IMR-90 (cell line): ENCODE measurements around the gene PRKD1. TPM values are rescaled to one million over a fixed set of nuclear protein-coding genes. Genes with fewer than 3 reads are reported as not detected.

ENCODE experiments used
- ATAC-seq: fragments of 200-7000 bp; cut with Tn5 transposase; 2 replicates; pipeline ENCODE4 v1.9.1; 2020; ENCODE audit warnings: low read depth, mild to moderate bottlenecking, moderate library complexity
- BruUV-seq: library from RNA; stranded (reverse); fragments of 400-500 nt; replicated peaks from 2 replicates; lab custom pipeline; 2021; lab: Mats Ljungman, UMichigan
- CTCF ChIA-PET: fragments of 300-600 bp; formaldehyde crosslinking; extraction: SDS; loops from one replicate; lab custom pipeline; 2021; ENCODE audit warnings: antibody characterized with exemption; lab: Yijun Ruan, JAX
- POLR2A ChIA-PET: fragments of 300-600 bp; sonication (Branson Sonifier 250); formaldehyde crosslinking; loops from one replicate; lab custom pipeline; 2022; ENCODE audit warnings: antibody characterized with exemption; ENCODE audit not compliant: unreplicated experiment; lab: Charles Lee
- DNase-seq: peaks from one replicate; pipeline ENCODE4 v3.0.0; 2013
- H2AFZ ChIP-seq: replicated peaks from 2 replicates; pipeline ENCODE3; 2013; ENCODE audit warnings: low read length, mild to moderate bottlenecking; ENCODE audit not compliant: poor library complexity
- H2AK5ac ChIP-seq: 2 replicates; pipeline ENCODE4 v1.6.1; 2013; ENCODE audit warnings: low read depth, low read length, inconsistent platforms
- H2AK9ac ChIP-seq: replicated peaks from 2 replicates; pipeline ENCODE3; 2013; ENCODE audit warnings: mild to moderate bottlenecking, low read depth, low read length, moderate library complexity; ENCODE audit not compliant: poor library complexity
- H2BK120ac ChIP-seq: 2 replicates; pipeline ENCODE4 v1.6.1; 2013; ENCODE audit warnings: low read depth, low read length, inconsistent platforms
- H2BK15ac ChIP-seq: 3 replicates; pipeline ENCODE4 v1.6.1; 2013; ENCODE audit warnings: low read depth, low read length, inconsistent platforms
- H2BK20ac ChIP-seq: 2 replicates; pipeline ENCODE4 v1.6.1; 2013; ENCODE audit warnings: low read depth, mild to moderate bottlenecking, inconsistent platforms, low read length, moderate library complexity
- H2BK5ac ChIP-seq: 2 replicates; pipeline ENCODE4 v1.6.1; 2013; ENCODE audit warnings: mild to moderate bottlenecking, low read depth, low read length, inconsistent platforms; ENCODE audit not compliant: poor library complexity, severe bottlenecking
- H3K14ac ChIP-seq: replicated peaks from 2 replicates; pipeline ENCODE4 v1.6.1; 2013; ENCODE audit warnings: low read depth, low read length, inconsistent platforms
- H3K18ac ChIP-seq: 2 replicates; pipeline ENCODE4 v1.6.1; 2013; ENCODE audit warnings: low read depth, low read length, control low read depth
- H3K23ac ChIP-seq: 2 replicates; pipeline ENCODE4 v1.6.1; 2013; ENCODE audit warnings: low read depth, low read length, inconsistent platforms
- H3K27ac ChIP-seq: 2 replicates; pipeline ENCODE4 v1.5.1; 2013; ENCODE audit warnings: mild to moderate bottlenecking, control low read depth, low read length; ENCODE audit not compliant: insufficient read depth
- H3K27me3 ChIP-seq: 2 replicates; pipeline ENCODE4 v1.6.1; 2013; ENCODE audit warnings: low read length; ENCODE audit not compliant: control insufficient read depth, insufficient read depth
- H3K36me3 ChIP-seq: 2 replicates; pipeline ENCODE4 v1.6.1; 2013; ENCODE audit warnings: low read length, mixed read lengths; ENCODE audit not compliant: control insufficient read depth, insufficient read depth
- H3K4ac ChIP-seq: 2 replicates; pipeline ENCODE4 v1.6.1; 2013; ENCODE audit warnings: low read depth, low read length, inconsistent platforms
- H3K4me1 ChIP-seq: 2 replicates; pipeline ENCODE4 v1.6.1; 2013; ENCODE audit warnings: low read length, mixed read lengths; ENCODE audit not compliant: control insufficient read depth, insufficient read depth
- H3K4me2 ChIP-seq: 2 replicates; pipeline ENCODE4 v1.6.1; 2013; ENCODE audit warnings: low read depth, mild to moderate bottlenecking, control low read depth, low read length, moderate library complexity
- H3K4me3 ChIP-seq: 2 replicates; pipeline ENCODE4 v1.5.1; 2013; ENCODE audit warnings: low read depth, mild to moderate bottlenecking, control low read depth, low read length, moderate library complexity; ENCODE audit not compliant: insufficient read depth
- H3K56ac ChIP-seq: 2 replicates; pipeline ENCODE4 v1.6.1; 2013; ENCODE audit warnings: low read length, inconsistent platforms; ENCODE audit not compliant: insufficient read depth; ENCODE audit errors: extremely low read depth
- H3K79me1 ChIP-seq, 2 experiments: 2 replicates each; pipeline ENCODE4 v1.6.1; 2013; ENCODE audit warnings: low read length in 2 of 2, inconsistent platforms in 1 of 2, low read depth in 1 of 2
- H3K9ac ChIP-seq: 2 replicates; pipeline ENCODE4 v1.6.1; 2013; ENCODE audit warnings: low read depth, low read length, control low read depth
- H3K9me1 ChIP-seq: 2 replicates; pipeline ENCODE4 v1.6.1; 2013; ENCODE audit warnings: low read length, inconsistent platforms; ENCODE audit not compliant: insufficient read depth
- H3K9me3 ChIP-seq: 2 replicates; pipeline ENCODE4 v1.6.1; 2013; ENCODE audit warnings: low read length; ENCODE audit not compliant: control insufficient read depth, insufficient read depth
- H4K20me1 ChIP-seq: 2 replicates; pipeline ENCODE4 v1.6.1; 2013; ENCODE audit warnings: low read length, inconsistent platforms; ENCODE audit not compliant: insufficient read depth
- H4K5ac ChIP-seq: 2 replicates; pipeline ENCODE4 v1.6.1; 2013; ENCODE audit warnings: mild to moderate bottlenecking, low read depth, low read length, control low read depth
- H4K8ac ChIP-seq, 2 experiments: 2 replicates each; pipeline ENCODE4 v1.6.1; 2013; ENCODE audit warnings: low read depth in 2 of 2, low read length in 2 of 2, control low read depth in 1 of 2, inconsistent platforms in 1 of 2
- H4K91ac ChIP-seq: 2 replicates; pipeline ENCODE4 v1.6.1; 2013; ENCODE audit warnings: low read depth, low read length, inconsistent platforms; ENCODE audit not compliant: insufficient read depth
- BHLHE40 ChIP-seq: fragments of 150-350 bp; IDR thresholded peaks from 2 replicates; pipeline ENCODE4 v1.6.1; 2016; ENCODE audit warnings: mild to moderate bottlenecking, low read depth, low read length
- CEBPB ChIP-seq: IDR thresholded peaks from 2 replicates; pipeline ENCODE4 v1.6.1; 2012; ENCODE audit warnings: low read depth, low read length, improper control_type of control experiment
- FOS ChIP-seq: fragments of 150-350 bp; IDR thresholded peaks from 2 replicates; pipeline ENCODE4 v1.6.1; 2016; ENCODE audit warnings: low read depth, low read length
- MAZ ChIP-seq: IDR thresholded peaks from 2 replicates; pipeline ENCODE4 v1.6.1; 2012; ENCODE audit warnings: low read depth, mild to moderate bottlenecking, low read length, improper control_type of control experiment, moderate library complexity, borderline replicate concordance
- SMC3 ChIP-seq: fragments of 150-350 bp; IDR thresholded peaks from 2 replicates; pipeline ENCODE4 v1.6.1; 2016; ENCODE audit warnings: low read depth, mild to moderate bottlenecking, antibody characterized with exemption, low read length, moderate library complexity
- WGBS, 2 experiments: methylation state at CpG; one replicate each; pipeline versions ENCODE4 v1.1.5 to v1.1.7; 2013; ENCODE audit warnings: missing lambda C conversion rate in 2 of 2; ENCODE audit not compliant: insufficient read length in 1 of 2; ENCODE audit errors: extremely low coverage in 2 of 2; 5-methylcytosine and 5-hydroxymethylcytosine counted together
- dilution Hi-C: fragments of 300-500 bp; cut with HindIII; formaldehyde crosslinking; loops from one replicate; pipeline ENCODE4 v1.14.3; 2018; ENCODE audit warnings: low sequenced_read_pairs; ENCODE audit not compliant: unreplicated experiment
- in situ Hi-C: fragments of 300-500 bp; cut with MboI; formaldehyde crosslinking; loops from 3 replicates; pipeline ENCODE4 v1.14.3; 2019; ENCODE audit warnings: low sequenced_read_pairs, inconsistent platforms, mixed read lengths
- intact Hi-C: fragments of 100-400 bp; cut with micrococcal nuclease; formaldehyde crosslinking; loops from 2 replicates; pipeline ENCODE4 v1.10.0; 2022
- polyA plus RNA-seq, 3 experiments: library from polyadenylated mRNA; depleted of rRNA; stranded (reverse); fragments of >200 nt; gene quantifications; 2 replicates each; pipeline ENCODE4 v1.2.3, GENCODE V29; 2012; ENCODE audit warnings: low replicate concordance in 1 of 3
- total RNA-seq: library from RNA; depleted of rRNA; stranded (reverse); fragments of >200 nt; gene quantifications from 2 replicates; pipeline ENCODE4 v1.2.3, GENCODE V29; 2012

The PRKD1 gene
- total and polyA plus RNA-seq, 2 of the 4 experiments (the other 2 are of a cell fraction), result 12.9 to 14.2 TPM

DNA sequence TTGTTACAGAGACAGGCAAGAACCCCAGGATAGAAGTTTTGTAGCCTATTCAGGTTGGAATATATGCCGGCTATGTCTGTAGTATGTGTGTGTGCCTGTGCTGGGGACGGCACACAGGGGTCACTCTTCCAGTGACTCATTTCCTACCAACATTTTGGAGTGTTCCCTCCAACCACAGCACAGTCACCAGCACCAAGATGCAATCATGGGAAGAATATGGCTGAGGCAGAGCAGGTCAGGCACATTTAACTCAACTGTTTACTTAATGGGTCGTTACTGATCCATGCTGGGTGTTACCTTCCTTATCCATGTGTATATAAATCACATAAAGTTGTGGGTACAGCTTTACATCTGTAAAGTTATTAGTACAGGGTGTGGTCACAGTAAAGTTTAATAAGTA is 178.3 kb downstream of the PRKD1 start:
- Histone ChIP-seq H3K4ac (no peak overlapping the region), H3K9me1 (peaks cover 6% of the 10 kb centered on the region), H2BK120ac (no peak overlapping the region), H3K27me3 (no peaks in the 10 kb centered on the region), H3K14ac (no peak overlapping the region), H2BK5ac (no peak overlapping the region), H3K36me3 (no peaks in the 10 kb centered on the region), H3K56ac (no peak overlapping the region), H2BK20ac (no peak overlapping the region), H3K4me3 (no peak overlapping the region), H3K23ac (no peak overlapping the region), H2AFZ (no peak overlapping the region), H4K20me1 (0 out of 2 replicates have a peak, but pooled peaks cover 4% of the 10 kb centered on the region), H3K4me1 (peaks cover 4% of the 10 kb centered on the region; the same call in 1 of the 2 replicates), H3K9me3 (no peaks in the 10 kb centered on the region), H4K91ac (no peak overlapping the region), H4K8ac (no peak overlapping the region), H2AK5ac (0 out of 2 replicates have a peak overlapping the region, but pooled peaks have one; percentile 2), H3K18ac (no peak overlapping the region), H3K4me2 (no peak overlapping the region), H3K27ac (no peak overlapping the region), H4K5ac (no peak overlapping the region), H2BK15ac (no peak overlapping the region), H3K79me1 (peaks cover 16 to 27% of the 10 kb centered on the region in 2 experiments), H2AK9ac (peak overlapping the region; percentile 11), H3K9ac (no peak overlapping the region)
- DNase-seq, result peak; percentile 83
- dilution Hi-C loops (no loop called here), intact Hi-C loops (no loop called here), in situ Hi-C loops (no loop called here)
- BruUV-seq, result no TSS peak
- WGBS, 2 experiments, result no CpG with 5 or more reads among the region's 3 CpGs
- ChIA-PET POLR2A (no interaction called here), CTCF (interaction anchor here (0.8 kb wide), 1 partner anchor 184 kb away, joined by 3 read pairs; no protein-coding TSS in a partner anchor)
- TF ChIP-seq MAZ, result no peak
- TF ChIP-seq FOS, result peak; percentile 18; the same call in 1 of the 2 replicates
- TF ChIP-seq CEBPB, result peak; percentile 50; the same call in 1 of the 2 replicates
- 0 out of 2 replicates have a peak, but pooled peaks have one; percentile 4 for TF ChIP-seq BHLHE40
- TF ChIP-seq SMC3, result no peak
- ATAC-seq, result peak; percentile 91
